Small intestine (tissue), 7 donors: Measurements from ENCODE around the gene ANO3. TPM values are rescaled to one million over a fixed set of nuclear protein-coding genes. Genes with fewer than 3 reads are reported as not detected.

ENCODE experiments used
- DNase-seq, 2 donors: peaks; one replicate each; pipeline versions ENCODE4 v3.0.0 to v3.0.0-alpha.2; 2013
- FAIRE-seq: peaks from 2 replicates; lab custom pipeline; 2012; peaks lifted over from hg19 to GRCh38; lab: Jason Lieb, UNC
- H3K27ac ChIP-seq, 3 donors: one replicate each; pipeline ENCODE4 v1.5.1; 2013; ENCODE audit warnings: low read length in 2 of 3, mild to moderate bottlenecking in 2 of 3, control low read depth in 1 of 3, inconsistent platforms in 1 of 3, low read depth in 1 of 3, moderate library complexity in 1 of 3
- H3K27me3 ChIP-seq, 3 donors: one replicate each; pipeline ENCODE4 v1.6.1; 2013; ENCODE audit warnings: low read length in 3 of 3, inconsistent platforms in 1 of 3; ENCODE audit not compliant: control insufficient read depth in 3 of 3, insufficient read depth in 3 of 3
- H3K36me3 ChIP-seq, 3 donors: one replicate each; pipeline ENCODE4 v1.6.1; 2013; ENCODE audit warnings: low read length in 3 of 3, inconsistent platforms in 1 of 3, low read depth in 1 of 3, mild to moderate bottlenecking in 1 of 3, moderate library complexity in 1 of 3; ENCODE audit not compliant: control insufficient read depth in 3 of 3, insufficient read depth in 2 of 3
- H3K4me1 ChIP-seq, 3 donors: one replicate each; pipeline ENCODE4 v1.6.1; 2013; ENCODE audit warnings: low read length in 2 of 3, inconsistent platforms in 1 of 3, low read depth in 1 of 3, mild to moderate bottlenecking in 1 of 3, moderate library complexity in 1 of 3; ENCODE audit not compliant: control insufficient read depth in 3 of 3, insufficient read depth in 2 of 3
- H3K4me3 ChIP-seq, 3 donors: one replicate each; pipeline ENCODE4 v1.5.1; 2013; ENCODE audit warnings: low read length in 3 of 3, control low read depth in 1 of 3, inconsistent platforms in 1 of 3, low read depth in 1 of 3, mild to moderate bottlenecking in 1 of 3, moderate library complexity in 1 of 3
- H3K9me3 ChIP-seq, 2 donors: one replicate each; pipeline ENCODE4 v1.6.1; 2013; ENCODE audit warnings: low read depth in 1 of 2, low read length in 1 of 2; ENCODE audit not compliant: control insufficient read depth in 2 of 2, insufficient read depth in 1 of 2
- WGBS, 3 donors: extraction: QIAGEN DNeasy Blood & Tissue Kit; methylation state at CpG; one replicate each; pipeline ENCODE4 v1.1.7; 2013; 5-methylcytosine and 5-hydroxymethylcytosine counted together
- polyA plus RNA-seq, 4 donors: library from polyadenylated mRNA; stranded (reverse) in 3 of 4; unstranded in 1 of 4; fragments of 200-250 nt in 3 of 4; fragments of 120-200 nt in 1 of 4; gene quantifications; one replicate each; pipeline versions ENCODE4 v1.2.1 to v1.2.3, GENCODE V29; 2013
- donor health status: healthy with polysubstance abuse.
- donor health status: control.
- donor health status: control.
- donor health status: Bipolar disorder and iron deficiency.
- donor health status: healthy.

The ANO3 gene
- polyA plus RNA-seq, 4 donors = under 0.01 to 0.10 (median 0.09) TPM; not detected in 1

GRCh38 chr11:26478710-26479109 lies 146.8 kb downstream of the ANO3 start:
- WGBS, 3 donors = 67 to 79% (median 77%) methylated on average over 2 of the region's 2 CpGs
- DNase-seq = no peak
- H3K36me3 ChIP-seq = no peaks in the 10 kb centered on the region
- H3K9me3 ChIP-seq = no peaks in the 10 kb centered on the region
- H3K4me1 ChIP-seq = no peaks in the 10 kb centered on the region
- no peaks in the 10 kb centered on the region for H3K27me3 ChIP-seq
- FAIRE-seq = no peak
- no peak overlapping the region for H3K27ac ChIP-seq
- H3K4me3 ChIP-seq = no peak overlapping the region

- no peak overlapping the region for H3K4me3 ChIP-seq
- FAIRE-seq (no peak), DNase-seq (no peak)
- H3K9me3 ChIP-seq = peaks cover 0 to 8% of the 10 kb centered on the region in 2 donors
- no peaks in the 10 kb centered on the region for H3K27me3 ChIP-seq
- no peaks in the 10 kb centered on the region for H3K4me1 ChIP-seq
- H3K36me3 ChIP-seq = no peaks in the 10 kb centered on the region
- no peak overlapping the region for H3K27ac ChIP-seq
- 90 to 91% (median 90%) methylated on average over 3 of the region's 3 CpGs for WGBS, 3 donors
Observed at GRCh38 chr11:26480041-26480440, 148.1 kb downstream of the ANO3 start.

- no peak for FAIRE-seq
- 64 to 67% (median 64%) methylated on average over 2 of the region's 2 CpGs for WGBS, 3 donors
- no peaks in the 10 kb centered on the region for H3K4me1 ChIP-seq
- no peak overlapping the region for H3K4me3 ChIP-seq
- H3K27ac ChIP-seq = no peak overlapping the region
- DNase-seq = no peak
- peaks cover 0 to 11% of the 10 kb centered on the region in 2 donors for H3K9me3 ChIP-seq
- no peaks in the 10 kb centered on the region for H3K27me3 ChIP-seq
- H3K36me3 ChIP-seq = no peaks in the 10 kb centered on the region
Observed at GRCh38 chr11:26483108-26483507, 151.2 kb downstream of the ANO3 start.

GRCh38 chr11:26490546-26490945 lies 158.6 kb downstream of the ANO3 start:
- Histone ChIP-seq H3K4me1 (no peaks in the 10 kb centered on the region), H3K27ac (no peak overlapping the region), H3K4me3 (no peak overlapping the region), H3K9me3 (peaks cover 0 to 11% of the 10 kb centered on the region in 2 donors), H3K27me3 (no peaks in the 10 kb centered on the region), H3K36me3 (no peaks in the 10 kb centered on the region)
- FAIRE-seq (no peak), DNase-seq (no peak)
- WGBS, 3 donors = 79 to 87% (median 81%) methylated on average over 6 of the region's 6 CpGs

GRCh38 chr11:26493616-26494015 lies 161.7 kb downstream of the ANO3 start:
- peaks cover 0 to 8% of the 10 kb centered on the region in 2 donors for H3K9me3 ChIP-seq
- FAIRE-seq = no peak
- H3K4me1 ChIP-seq = no peaks in the 10 kb centered on the region
- no peak for DNase-seq
- H3K27me3 ChIP-seq = no peaks in the 10 kb centered on the region
- no peak overlapping the region for H3K4me3 ChIP-seq
- H3K36me3 ChIP-seq = no peaks in the 10 kb centered on the region
- H3K27ac ChIP-seq = no peak overlapping the region
- WGBS, 3 donors = 21 to 26% (median 25%) methylated on average over 1 of the region's 1 CpG

- H3K36me3 ChIP-seq = no peaks in the 10 kb centered on the region
- DNase-seq (no peak), FAIRE-seq (no peak)
- H3K27ac ChIP-seq = no peak overlapping the region
- no peak overlapping the region for H3K4me3 ChIP-seq
- 0 to 44% (median 0%) methylated on average over 1 of the region's 1 CpG for WGBS, 3 donors
- H3K4me1 ChIP-seq = no peaks in the 10 kb centered on the region
- H3K27me3 ChIP-seq = no peaks in the 10 kb centered on the region
- no peaks in the 10 kb centered on the region for H3K9me3 ChIP-seq
Observed at GRCh38 chr11:26507229-26507628, 175.3 kb downstream of the ANO3 start.

GRCh38 chr11:26510164-26510563 lies 178.2 kb downstream of the ANO3 start:
- FAIRE-seq (no peak), DNase-seq (no peak)
- no peaks in the 10 kb centered on the region for H3K27me3 ChIP-seq
- 91 to 96% (median 92%) methylated on average over 2 of the region's 2 CpGs for WGBS, 3 donors
- no peak overlapping the region for H3K27ac ChIP-seq
- no peaks in the 10 kb centered on the region for H3K4me1 ChIP-seq
- H3K9me3 ChIP-seq = no peaks in the 10 kb centered on the region
- no peak overlapping the region for H3K4me3 ChIP-seq
- H3K36me3 ChIP-seq = no peaks in the 10 kb centered on the region

- 60 to 79% (median 73%) methylated on average over 2 of the region's 2 CpGs for WGBS, 3 donors
- no peak for FAIRE-seq
- H3K4me1 ChIP-seq = no peaks in the 10 kb centered on the region
- H3K36me3 ChIP-seq = no peaks in the 10 kb centered on the region
- no peak overlapping the region for H3K4me3 ChIP-seq
- H3K9me3 ChIP-seq = no peaks in the 10 kb centered on the region
- no peak for DNase-seq
- no peak overlapping the region for H3K27ac ChIP-seq
- no peaks in the 10 kb centered on the region for H3K27me3 ChIP-seq
Observed at GRCh38 chr11:26510756-26511155, 178.8 kb downstream of the ANO3 start.

GRCh38 chr11:26512196-26512595 lies 180.3 kb downstream of the ANO3 start:
- no peak overlapping the region for H3K27ac ChIP-seq

More at GRCh38 chr11:26512196-26512595, 180.3 kb downstream of the ANO3 start:
- WGBS, 3 donors = 46 to 70% (median 47%) methylated on average over 2 of the region's 2 CpGs
- H3K9me3 ChIP-seq = no peaks in the 10 kb centered on the region
- no peak for FAIRE-seq
- H3K27me3 ChIP-seq = no peaks in the 10 kb centered on the region
- DNase-seq = no peak
- H3K36me3 ChIP-seq = no peaks in the 10 kb centered on the region
- H3K4me3 ChIP-seq = no peak overlapping the region
- no peaks in the 10 kb centered on the region for H3K4me1 ChIP-seq
